Measurements from ENCODE around the gene PLA2G4D.

PLA2G4D gene, protein sequence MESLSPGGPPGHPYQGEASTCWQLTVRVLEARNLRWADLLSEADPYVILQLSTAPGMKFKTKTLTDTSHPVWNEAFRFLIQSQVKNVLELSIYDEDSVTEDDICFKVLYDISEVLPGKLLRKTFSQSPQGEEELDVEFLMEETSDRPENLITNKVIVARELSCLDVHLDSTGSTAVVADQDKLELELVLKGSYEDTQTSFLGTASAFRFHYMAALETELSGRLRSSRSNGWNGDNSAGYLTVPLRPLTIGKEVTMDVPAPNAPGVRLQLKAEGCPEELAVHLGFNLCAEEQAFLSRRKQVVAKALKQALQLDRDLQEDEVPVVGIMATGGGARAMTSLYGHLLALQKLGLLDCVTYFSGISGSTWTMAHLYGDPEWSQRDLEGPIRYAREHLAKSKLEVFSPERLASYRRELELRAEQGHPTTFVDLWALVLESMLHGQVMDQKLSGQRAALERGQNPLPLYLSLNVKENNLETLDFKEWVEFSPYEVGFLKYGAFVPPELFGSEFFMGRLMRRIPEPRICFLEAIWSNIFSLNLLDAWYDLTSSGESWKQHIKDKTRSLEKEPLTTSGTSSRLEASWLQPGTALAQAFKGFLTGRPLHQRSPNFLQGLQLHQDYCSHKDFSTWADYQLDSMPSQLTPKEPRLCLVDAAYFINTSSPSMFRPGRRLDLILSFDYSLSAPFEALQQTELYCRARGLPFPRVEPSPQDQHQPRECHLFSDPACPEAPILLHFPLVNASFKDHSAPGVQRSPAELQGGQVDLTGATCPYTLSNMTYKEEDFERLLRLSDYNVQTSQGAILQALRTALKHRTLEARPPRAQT

DNA sequence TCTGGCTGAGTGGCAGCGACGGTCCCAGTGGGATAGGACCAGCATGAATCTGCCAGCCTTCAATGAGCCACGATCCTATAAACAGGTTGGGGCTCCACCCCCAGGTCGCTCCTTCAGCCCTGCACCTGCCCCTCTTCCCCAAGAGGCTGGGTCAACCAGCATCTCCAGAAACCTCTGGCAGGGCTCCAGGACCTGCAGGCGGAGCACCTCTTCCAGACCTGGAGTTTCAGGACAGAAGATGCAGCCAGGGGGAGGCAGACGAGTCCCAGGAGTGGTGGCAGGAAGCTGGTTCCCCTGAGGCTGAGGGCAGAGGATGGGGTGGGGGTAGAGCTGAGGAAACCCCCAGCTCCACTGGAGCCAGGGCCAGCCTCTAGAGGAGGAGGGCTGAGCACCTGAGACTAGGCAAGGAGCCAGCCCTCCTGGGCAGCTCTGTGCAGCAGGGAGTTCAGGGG is at the start of gene PLA2G4D:
TSS of gene PLA2G4D (minus strand) at position 51 of the 452 bp plus-strand sequence. CDS start 103 bp downstream, outside the sequence.
- no peaks in the 10 kb centered on the region for H3K36me3 Mint-ChIP-seq
- no peaks in the 10 kb centered on the region for H3K4me1 Mint-ChIP-seq
- no peak within 1 kb of the TSS for H3K27ac Mint-ChIP-seq
- no peak within 1 kb of the TSS for H3K4me3 Mint-ChIP-seq
- peaks cover 1% of the 10 kb centered on the region for H3K9me3 Mint-ChIP-seq
- no peak for DNase-seq (ENCODE audit: low spot score in 2 of 2)
- peak; percentile 27 for ATAC-seq (ENCODE audit: low read depth)
- H3K27me3 Mint-ChIP-seq, result peaks cover 15% of the 10 kb centered on the region

DNA sequence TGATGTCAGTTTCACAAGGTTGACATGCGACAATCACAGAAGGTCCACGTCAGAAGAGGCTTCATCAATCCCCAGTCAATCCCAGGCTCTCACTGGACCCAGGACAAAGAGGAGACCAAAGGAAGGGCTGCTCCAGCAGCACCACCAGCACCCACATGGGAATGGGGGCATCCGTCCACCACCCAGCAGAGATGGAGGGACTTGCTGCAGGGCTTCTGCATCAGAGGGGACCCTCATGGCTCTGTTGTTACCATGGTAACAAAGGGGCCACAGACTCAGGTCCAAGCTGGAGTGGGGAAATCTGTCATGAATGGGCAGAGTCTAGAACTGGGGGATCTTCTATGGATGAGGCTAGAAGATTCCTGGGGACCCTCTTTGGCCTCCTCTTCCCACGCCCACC is 49.0 kb upstream of the PLA2G4D start:
- Mint-ChIP-seq H3K27ac (no peak overlapping the region), H3K9me3 (no peaks in the 10 kb centered on the region), H3K4me1 (no peaks in the 10 kb centered on the region), H3K4me3 (no peak overlapping the region), H3K36me3 (no peaks in the 10 kb centered on the region), H3K27me3 (peaks cover 6% of the 10 kb centered on the region)
- ATAC-seq (ENCODE audit: low read depth), result no peak
- no peak for DNase-seq (ENCODE audit: low spot score in 2 of 2)

DNA sequence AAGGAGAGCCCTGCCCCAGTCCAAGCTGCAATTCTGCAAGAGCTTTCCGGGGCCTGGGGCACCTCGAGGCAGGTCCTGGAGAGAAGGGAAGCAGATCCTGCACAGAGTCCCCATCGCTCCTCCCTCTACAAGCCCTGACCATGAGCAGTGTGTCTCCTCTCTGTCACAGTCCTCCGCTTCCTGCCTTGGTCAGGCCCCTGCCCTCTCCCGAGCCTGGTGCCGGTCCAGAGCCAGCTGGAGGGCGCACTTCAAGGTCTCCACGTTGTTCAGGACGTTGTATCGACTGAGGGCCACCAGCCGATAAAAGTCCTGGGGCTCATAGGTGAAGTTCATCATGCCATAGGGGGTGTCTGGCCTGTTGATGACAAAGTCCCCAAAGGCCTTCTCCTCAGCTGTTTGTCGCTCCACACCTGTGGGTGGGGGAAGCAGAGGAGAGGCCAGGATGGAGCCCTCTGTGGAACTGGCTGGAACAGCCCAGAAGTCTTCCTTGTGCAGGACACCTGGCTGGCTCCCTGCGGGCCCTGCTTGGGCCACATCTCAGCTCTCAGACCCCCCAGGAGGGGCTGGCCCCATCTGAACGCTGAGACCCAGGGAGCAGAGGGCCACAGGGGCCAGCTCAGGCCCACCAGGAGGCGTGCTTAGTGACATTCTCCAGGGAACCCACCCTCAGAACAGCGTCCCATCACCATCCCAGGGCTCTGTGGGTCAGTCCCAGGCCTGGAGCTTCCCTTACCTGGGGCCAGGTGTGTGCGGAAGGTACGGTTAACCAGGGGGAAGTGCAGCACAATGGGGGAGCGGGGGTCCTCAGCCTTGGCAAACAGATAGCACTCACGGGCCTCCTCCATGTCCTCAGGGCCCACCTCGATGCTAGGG is 47.7 kb upstream of the PLA2G4D start:
- no peak for DNase-seq (ENCODE audit: low spot score in 2 of 2)
- no peak for ATAC-seq (ENCODE audit: low read depth)
- no peak overlapping the region for H3K27ac Mint-ChIP-seq
- H3K4me1 Mint-ChIP-seq, result peaks cover 2% of the 10 kb centered on the region
- no peaks in the 10 kb centered on the region for H3K9me3 Mint-ChIP-seq
- H3K4me3 Mint-ChIP-seq, result no peak overlapping the region
- H3K27me3 Mint-ChIP-seq, result peaks cover 8% of the 10 kb centered on the region
- H3K36me3 Mint-ChIP-seq, result no peaks in the 10 kb centered on the region

GRCh38 chr15:42141246-42141645 is 46.9 kb upstream of the PLA2G4D start:
- Mint-ChIP-seq H3K4me1 (peaks cover 2% of the 10 kb centered on the region), H3K9me3 (no peaks in the 10 kb centered on the region), H3K27ac (no peak overlapping the region), H3K36me3 (no peaks in the 10 kb centered on the region), H3K27me3 (peaks cover 8% of the 10 kb centered on the region), H3K4me3 (no peak overlapping the region)
- ATAC-seq (ENCODE audit: low read depth) (no peak), DNase-seq (ENCODE audit: low spot score in 2 of 2) (no peak)

GRCh38 chr15:42140383-42141070 is 46.2 kb upstream of the PLA2G4D start:
- H3K9me3 Mint-ChIP-seq, result no peaks in the 10 kb centered on the region
- ATAC-seq (ENCODE audit: low read depth) (no peak), DNase-seq (ENCODE audit: low spot score in 2 of 2) (no peak)
- H3K4me1 Mint-ChIP-seq, result peaks cover 2% of the 10 kb centered on the region
- H3K36me3 Mint-ChIP-seq, result no peaks in the 10 kb centered on the region
- H3K27ac Mint-ChIP-seq, result no peak overlapping the region
- peaks cover 8% of the 10 kb centered on the region for H3K27me3 Mint-ChIP-seq
- H3K4me3 Mint-ChIP-seq, result no peak overlapping the region

DNA sequence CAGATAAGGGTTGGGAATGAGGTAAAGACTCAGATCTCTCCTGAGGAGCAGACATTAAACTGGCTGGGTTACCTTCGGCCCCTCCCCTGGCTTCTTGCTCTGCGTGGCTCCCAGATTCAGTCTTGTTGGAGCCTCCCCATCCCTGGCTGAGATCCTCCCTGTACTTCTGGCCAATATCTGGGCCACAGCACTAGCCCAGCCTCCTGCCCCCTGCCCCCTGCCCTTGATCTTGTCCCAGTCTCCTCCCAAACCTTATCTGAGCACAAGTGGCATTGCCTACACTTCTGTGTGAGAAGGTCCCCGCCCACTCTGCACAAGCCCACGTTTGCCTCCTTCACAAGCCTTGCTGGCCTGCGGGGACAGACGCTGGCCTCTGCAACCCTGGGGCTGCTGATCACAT is 45.2 kb upstream of the PLA2G4D start:
- peaks cover 4% of the 10 kb centered on the region for H3K27me3 Mint-ChIP-seq
- DNase-seq (ENCODE audit: low spot score in 2 of 2) (no peak), ATAC-seq (ENCODE audit: low read depth) (no peak)
- H3K9me3 Mint-ChIP-seq, result no peaks in the 10 kb centered on the region
- no peaks in the 10 kb centered on the region for H3K36me3 Mint-ChIP-seq
- H3K4me1 Mint-ChIP-seq, result peaks cover 2% of the 10 kb centered on the region
- H3K4me3 Mint-ChIP-seq, result no peak overlapping the region
- H3K27ac Mint-ChIP-seq, result no peak overlapping the region

DNA sequence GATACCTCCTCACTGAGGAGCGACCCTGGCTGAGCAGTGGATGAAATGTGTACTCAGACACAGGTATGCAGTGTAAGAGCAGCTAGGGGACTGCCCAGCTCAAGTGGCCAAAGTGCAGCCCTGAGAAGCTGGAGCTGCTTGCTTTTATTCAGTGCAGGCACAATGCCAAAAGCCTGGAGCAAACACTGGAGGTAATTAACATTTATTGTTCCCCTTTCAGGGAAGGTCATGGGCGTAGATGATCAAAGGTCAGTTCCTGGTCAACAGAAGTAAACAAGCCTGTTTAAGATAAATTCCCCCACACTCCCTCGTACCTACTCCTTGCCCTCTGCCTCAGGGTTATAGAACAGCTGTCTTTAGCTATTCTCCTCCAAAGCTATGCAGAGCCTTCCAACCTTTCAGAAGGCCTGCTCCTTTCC is 44.6 kb upstream of the PLA2G4D start:
- Mint-ChIP-seq H3K36me3 (no peaks in the 10 kb centered on the region), H3K4me3 (no peak overlapping the region), H3K27me3 (peaks cover 4% of the 10 kb centered on the region), H3K27ac (no peak overlapping the region), H3K9me3 (no peaks in the 10 kb centered on the region), H3K4me1 (peaks cover 2% of the 10 kb centered on the region)
- no peak for DNase-seq (ENCODE audit: low spot score in 2 of 2)
- no peak for ATAC-seq (ENCODE audit: low read depth)

GRCh38 chr15:42138411-42138810 is 44.0 kb upstream of the PLA2G4D start:
- H3K27ac Mint-ChIP-seq, result no peak overlapping the region
- no peak for DNase-seq (ENCODE audit: low spot score in 2 of 2)
- H3K27me3 Mint-ChIP-seq, result peaks cover 5% of the 10 kb centered on the region
- H3K36me3 Mint-ChIP-seq, result no peaks in the 10 kb centered on the region
- no peak overlapping the region for H3K4me3 Mint-ChIP-seq
- H3K9me3 Mint-ChIP-seq, result no peaks in the 10 kb centered on the region
- ATAC-seq (ENCODE audit: low read depth), result no peak
- peaks cover 2% of the 10 kb centered on the region for H3K4me1 Mint-ChIP-seq

GRCh38 chr15:42137461-42138261 is 43.3 kb upstream of the PLA2G4D start:
- ATAC-seq (ENCODE audit: low read depth) (no peak), DNase-seq (ENCODE audit: low spot score in 2 of 2) (no peak)
- Mint-ChIP-seq H3K4me3 (no peak overlapping the region), H3K27me3 (peaks cover 6% of the 10 kb centered on the region), H3K36me3 (no peaks in the 10 kb centered on the region), H3K4me1 (peaks cover 2% of the 10 kb centered on the region), H3K9me3 (no peaks in the 10 kb centered on the region), H3K27ac (no peak overlapping the region)

DNA sequence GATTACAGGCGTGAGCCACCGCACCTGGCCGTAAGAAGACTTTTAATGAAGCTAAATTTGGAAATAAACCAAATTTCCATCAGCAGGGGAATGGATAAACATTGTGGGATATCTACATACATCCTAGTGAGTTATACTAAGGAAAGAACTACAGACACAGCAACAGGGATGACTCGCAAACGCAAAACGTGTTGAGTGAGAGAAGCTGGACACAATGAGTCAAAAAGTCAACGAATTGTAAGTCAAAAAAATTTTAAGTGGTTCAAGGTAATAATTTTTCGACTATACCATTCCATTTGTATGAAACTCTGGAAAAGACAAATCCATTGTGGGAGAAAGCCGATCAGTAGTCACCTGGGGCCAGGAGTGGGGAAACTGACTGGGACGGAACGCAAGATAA is 42.2 kb upstream of the PLA2G4D start:
- peaks cover 11% of the 10 kb centered on the region for H3K27me3 Mint-ChIP-seq
- DNase-seq (ENCODE audit: low spot score in 2 of 2) (no peak), ATAC-seq (ENCODE audit: low read depth) (no peak)
- peaks cover 2% of the 10 kb centered on the region for H3K4me1 Mint-ChIP-seq
- no peak overlapping the region for H3K27ac Mint-ChIP-seq
- H3K36me3 Mint-ChIP-seq, result no peaks in the 10 kb centered on the region
- H3K9me3 Mint-ChIP-seq, result no peaks in the 10 kb centered on the region
- no peak overlapping the region for H3K4me3 Mint-ChIP-seq

GRCh38 chr15:42135351-42135750 is 41.0 kb upstream of the PLA2G4D start:
- peaks cover 3% of the 10 kb centered on the region for H3K4me1 Mint-ChIP-seq
- H3K4me3 Mint-ChIP-seq, result no peak overlapping the region
- H3K9me3 Mint-ChIP-seq, result no peaks in the 10 kb centered on the region
- H3K27ac Mint-ChIP-seq, result no peak overlapping the region
- DNase-seq (ENCODE audit: low spot score in 2 of 2), result no peak
- peaks cover 20% of the 10 kb centered on the region for H3K27me3 Mint-ChIP-seq
- ATAC-seq (ENCODE audit: low read depth), result no peak
- no peaks in the 10 kb centered on the region for H3K36me3 Mint-ChIP-seq

DNA sequence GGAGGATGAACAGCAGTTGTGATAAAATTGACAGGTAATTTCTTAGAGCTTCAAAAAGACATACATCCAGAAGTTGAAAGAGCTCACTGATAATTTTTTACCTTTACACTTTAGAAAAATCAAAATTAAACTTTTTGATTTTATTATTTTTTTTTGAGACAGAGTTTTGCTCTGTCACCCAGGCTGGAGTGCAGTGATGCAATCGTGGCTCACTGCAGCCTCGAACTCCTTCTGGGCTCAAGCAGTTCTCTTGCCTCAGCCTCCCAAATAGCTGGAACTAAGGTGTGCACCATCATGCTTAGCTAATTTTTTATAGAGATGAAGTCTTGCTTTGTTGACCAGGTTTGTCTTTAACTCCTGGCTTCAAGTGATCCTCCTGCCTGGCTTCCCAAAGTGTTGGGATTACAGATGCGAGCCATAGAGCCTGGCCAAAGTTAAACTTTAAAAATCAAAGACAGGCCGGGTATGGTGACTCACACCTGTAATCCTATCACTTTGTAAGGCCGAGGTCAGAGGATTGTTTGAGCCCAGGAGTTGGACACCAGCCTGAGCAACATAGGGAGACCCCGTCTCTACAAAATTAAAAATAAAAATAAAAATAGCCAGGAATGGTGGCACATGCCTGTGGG is 40.4 kb upstream of the PLA2G4D start:
- H3K4me3 Mint-ChIP-seq, result no peak overlapping the region
- no peak for DNase-seq (ENCODE audit: low spot score in 2 of 2)
- no peak overlapping the region for H3K27ac Mint-ChIP-seq
- H3K36me3 Mint-ChIP-seq, result no peaks in the 10 kb centered on the region
- H3K27me3 Mint-ChIP-seq, result peaks cover 22% of the 10 kb centered on the region
- H3K4me1 Mint-ChIP-seq, result peaks cover 5% of the 10 kb centered on the region
- no peak for ATAC-seq (ENCODE audit: low read depth)
- H3K9me3 Mint-ChIP-seq, result no peaks in the 10 kb centered on the region
